ENCODE measurements around the gene IGDCC3.

GRCh38 chr15:65396283-65396964 is 18.6 kb upstream of the IGDCC3 start:
- TF ChIP-seq CTCF (IDR thresholded peaks at IDR 0.05) (no peak), ZFX (IDR thresholded peaks at IDR 0.05; ENCODE audit: borderline replicate concordance) (no peak)

All from 22Rv1 (cell line).